ENCODE data around the gene MEGF6. TPM values are rescaled to one million over a fixed set of nuclear protein-coding genes. Genes with fewer than 3 reads are reported as not detected.

MEGF6 gene
- total RNA-seq, 1 donor from 2014 or later, result 9.5 TPM

- intact Hi-C loops (cut with micrococcal nuclease), result no loop called here
- no peaks in the 10 kb centered on the region for H3K9me3 ChIP-seq (replicated peaks)
- H3K4me1 ChIP-seq, result no peaks in the 10 kb centered on the region
- H3K27me3 ChIP-seq (ENCODE audit: low read depth), result no peaks in the 10 kb centered on the region
- no peak overlapping the region for H3K4me3 ChIP-seq
- no peak overlapping the region for H3K27ac ChIP-seq (replicated peaks)
- no peak for TF ChIP-seq CTCF (IDR thresholded peaks at IDR 0.05; ENCODE audit: borderline replicate concordance)
- DNase-seq, result no peak
- peaks cover 98% of the 10 kb centered on the region for H3K36me3 ChIP-seq
These were observed 22.2 kb upstream of the MEGF6 start for GRCh38 chr1:3633344-3634058.

- H3K27me3 ChIP-seq (ENCODE audit: low read depth), result no peaks in the 10 kb centered on the region
- peaks cover 98% of the 10 kb centered on the region for H3K36me3 ChIP-seq
- H3K4me3 ChIP-seq, result no peak overlapping the region
- intact Hi-C loops (cut with micrococcal nuclease), result no loop called here
- no peak overlapping the region for H3K27ac ChIP-seq (replicated peaks)
- no peak for TF ChIP-seq CTCF (IDR thresholded peaks at IDR 0.05; ENCODE audit: borderline replicate concordance)
- H3K4me1 ChIP-seq, result no peaks in the 10 kb centered on the region
- no peaks in the 10 kb centered on the region for H3K9me3 ChIP-seq (replicated peaks)
- DNase-seq, result no peak
These were observed 21.5 kb upstream of the MEGF6 start for GRCh38 chr1:3632716-3633343.

GRCh38 chr1:3632298-3632697 is 21.0 kb upstream of the MEGF6 start:
- no peak for DNase-seq
- intact Hi-C loops (cut with micrococcal nuclease), result no loop called here

GRCh38 chr1:3631320-3632260 is 20.3 kb upstream of the MEGF6 start:
- Histone ChIP-seq H3K9me3 (replicated peaks) (no peaks in the 10 kb centered on the region), H3K4me3 (no peak overlapping the region), H3K36me3 (peaks cover 95% of the 10 kb centered on the region), H3K27me3 (ENCODE audit: low read depth) (no peaks in the 10 kb centered on the region), H3K27ac (replicated peaks) (no peak overlapping the region), H3K4me1 (peaks cover 3% of the 10 kb centered on the region)
- DNase-seq, result no peak
- intact Hi-C loops (cut with micrococcal nuclease), result no loop called here
- no peak for TF ChIP-seq CTCF (IDR thresholded peaks at IDR 0.05; ENCODE audit: borderline replicate concordance)

More at GRCh38 chr1:3632298-3632697, 21.0 kb upstream of the MEGF6 start:
- Histone ChIP-seq H3K9me3 (replicated peaks) (no peaks in the 10 kb centered on the region), H3K4me1 (no peaks in the 10 kb centered on the region), H3K36me3 (peaks cover 98% of the 10 kb centered on the region), H3K27ac (replicated peaks) (no peak overlapping the region), H3K4me3 (no peak overlapping the region), H3K27me3 (ENCODE audit: low read depth) (no peaks in the 10 kb centered on the region)
- no peak for TF ChIP-seq CTCF (IDR thresholded peaks at IDR 0.05; ENCODE audit: borderline replicate concordance)

GRCh38 chr1:3630914-3631313 is 19.6 kb upstream of the MEGF6 start:
- Histone ChIP-seq H3K4me3 (no peak overlapping the region), H3K27ac (replicated peaks) (no peak overlapping the region), H3K27me3 (ENCODE audit: low read depth) (no peaks in the 10 kb centered on the region), H3K4me1 (peaks cover 10% of the 10 kb centered on the region), H3K9me3 (replicated peaks) (no peaks in the 10 kb centered on the region), H3K36me3 (peaks cover 89% of the 10 kb centered on the region)
- no peak for TF ChIP-seq CTCF (IDR thresholded peaks at IDR 0.05; ENCODE audit: borderline replicate concordance)
- intact Hi-C loops (cut with micrococcal nuclease), result no loop called here
- no peak for DNase-seq
